Subcutaneous adipose tissue (tissue), 4 donors: ENCODE results near the gene ADAMTS17. TPM values are rescaled to one million over a fixed set of nuclear protein-coding genes. Genes with fewer than 3 reads are reported as not detected.

Experiments
- CTCF ChIP-seq: fragments of 450-650 bp; IDR thresholded peaks from one replicate; pipeline ENCODE4 v1.5.1; 2016; ENCODE audit warnings: low read depth, mild to moderate bottlenecking, control low read depth, antibody characterized with exemption, moderate library complexity
- total RNA-seq, 4 donors: library from RNA; depleted of rRNA; stranded (reverse); fragments of >200 nt; gene quantifications; one replicate each; pipeline ENCODE4 v1.1.0, GENCODE V29; 2016

ADAMTS17 gene
- total RNA-seq, 4 donors from 2014 or later: 0.49 to 5.3 (median 2.5) TPM

GRCh38 chr15:100279446-100279845 lies 62.3 kb downstream of the ADAMTS17 start:
- TF ChIP-seq CTCF: no peak

GRCh38 chr15:100278596-100279380 lies 63.0 kb downstream of the ADAMTS17 start:
- TF ChIP-seq CTCF: no peak

GRCh38 chr15:100277087-100277855 lies 64.5 kb downstream of the ADAMTS17 start:
- TF ChIP-seq CTCF: no peak

DNA sequence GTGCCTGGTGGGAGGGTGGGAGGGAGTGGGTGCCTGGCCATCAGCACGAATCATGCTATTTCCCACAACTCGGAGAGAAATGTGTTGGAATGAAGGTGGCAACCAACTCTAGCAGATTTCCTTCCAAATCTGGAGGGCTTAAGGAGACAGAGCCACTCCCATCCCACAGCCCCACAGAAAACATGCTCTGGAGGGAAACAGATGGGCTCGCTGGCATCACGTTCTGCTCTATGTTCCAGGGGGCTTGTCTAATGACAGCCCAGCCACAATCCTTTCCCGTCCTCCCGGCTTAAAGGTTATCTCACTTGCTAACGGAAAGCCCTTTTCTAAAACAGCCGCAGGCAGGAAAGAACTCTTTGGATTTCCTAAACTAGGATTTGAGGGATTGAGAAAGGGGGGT lies 65.3 kb downstream of the ADAMTS17 start:
- no peak for TF ChIP-seq CTCF

DNA sequence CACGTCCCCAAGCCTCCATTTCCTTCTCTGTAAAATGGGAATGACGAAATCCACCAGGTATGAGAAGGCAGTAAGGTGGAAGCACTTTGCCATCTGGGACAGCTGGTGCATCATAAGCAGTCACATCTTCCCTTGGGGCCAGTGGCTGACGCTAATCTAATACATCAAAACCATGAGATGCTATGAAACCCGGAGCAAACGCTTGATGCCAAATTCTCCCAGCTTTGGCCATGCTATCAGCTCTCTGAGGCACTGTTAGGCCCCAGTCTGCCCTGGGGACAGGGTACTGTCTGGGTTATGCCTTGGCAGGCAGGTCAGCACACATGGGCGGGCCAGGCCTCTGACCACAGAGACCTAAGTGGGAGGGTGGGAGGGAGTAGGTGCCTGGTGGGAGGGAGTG lies 66.1 kb downstream of the ADAMTS17 start:
- TF ChIP-seq CTCF: no peak

DNA sequence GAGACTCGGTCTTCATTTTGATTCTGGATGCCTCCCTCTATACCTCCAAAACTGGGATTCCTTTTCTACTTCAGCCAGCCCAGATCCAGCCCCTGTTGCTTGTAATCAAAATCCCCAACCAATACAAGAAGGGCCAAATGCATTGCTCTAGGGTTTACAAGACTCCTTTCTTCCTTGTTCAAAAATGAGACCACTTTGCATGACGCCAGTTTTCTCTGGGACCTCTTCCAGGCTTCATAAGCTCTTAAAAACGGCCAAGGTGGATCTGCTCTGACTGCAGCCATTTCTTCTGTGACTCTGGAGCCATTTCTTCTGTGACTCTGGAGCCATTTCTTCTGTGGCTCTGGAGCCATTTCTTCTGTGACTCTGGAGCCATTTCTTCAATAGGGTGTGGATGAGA lies 71.9 kb downstream of the ADAMTS17 start:
- no peak for TF ChIP-seq CTCF

DNA sequence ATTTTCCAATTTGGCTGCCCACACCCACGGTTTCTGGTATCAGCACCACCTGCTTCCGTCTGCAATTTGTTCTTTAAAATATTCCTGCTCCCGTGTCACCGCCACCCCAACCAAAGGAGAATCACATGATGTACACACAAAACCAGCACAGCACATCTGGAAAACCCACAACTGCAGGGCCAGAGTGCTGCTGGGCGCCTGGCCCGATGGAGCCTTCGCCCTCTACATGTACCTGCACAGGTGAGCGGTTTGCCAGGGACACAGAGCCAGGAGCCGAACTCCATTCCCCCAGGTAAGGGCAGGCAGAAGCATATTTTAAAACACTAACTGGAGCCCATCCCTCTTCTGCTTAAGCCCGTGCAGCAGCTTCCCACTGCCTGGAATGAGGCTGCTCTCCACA lies 75.6 kb downstream of the ADAMTS17 start:
- TF ChIP-seq CTCF: no peak
